GM10248 (cell line): Measurements from ENCODE around the gene DUSP22.

Source experiments
- CTCF ChIA-PET: fragments of 300-600 bp; sonication (Branson Sonifier 250); formaldehyde crosslinking; extraction: SDS; loops from one replicate; lab custom pipeline; 2021; ENCODE audit warnings: antibody characterized with exemption; lab: Yijun Ruan, JAX
- POLR2A ChIA-PET: fragments of 350-650 bp; sonication (Branson Sonifier 250); formaldehyde crosslinking; extraction: SDS; loops from one replicate; lab custom pipeline; 2020; ENCODE audit warnings: antibody characterized with exemption; lab: Yijun Ruan, JAX
- DNase-seq: peaks from one replicate; pipeline ENCODE4 v3.0.0; 2012; ENCODE audit errors: extremely low spot score
- CTCF ChIP-seq: IDR thresholded peaks from 2 replicates; pipeline ENCODE4 v1.5.1; 2012; ENCODE audit warnings: mild to moderate bottlenecking, low read depth; ENCODE audit errors: extremely low read depth, missing control alignments, control extremely low read depth

Gene DUSP22

GRCh38 chr6:315226-315625, 22.9 kb downstream of the DUSP22 start:
- no peak for DNase-seq
- TF ChIP-seq CTCF: no peak
- ChIA-PET POLR2A (interaction anchor here (1.9 to 3.6 kb wide), 2 partner anchors 10 to 76 kb away, joined by 5 to 20 read pairs; partner anchors contain the start of gene IRF4), CTCF (interaction anchor here (0.8 to 23.8 kb wide), 9 partner anchors 10 to 126 kb away, joined by 3 to 420 read pairs (median 7); no protein-coding TSS in a partner anchor)

GRCh38 chr6:315921-316752, 23.9 kb downstream of the DUSP22 start:
- peak; percentile 76 for DNase-seq
- no peak for TF ChIP-seq CTCF
- ChIA-PET POLR2A (interaction anchor here (0.5 to 3.6 kb wide), 3 partner anchors 10 to 127 kb away, joined by 3 to 20 read pairs (median 4); partner anchors contain the start of gene IRF4), CTCF (interaction anchor here (0.8 to 23.8 kb wide), 11 partner anchors 8 to 127 kb away, joined by 3 to 420 read pairs (median 10); no protein-coding TSS in a partner anchor)

GRCh38 chr6:316753-317038, 24.4 kb downstream of the DUSP22 start:
- POLR2A ChIA-PET: interaction anchor here (0.5 to 3.6 kb wide), 5 partner anchors 11 to 128 kb away, joined by 3 to 20 read pairs (median 4); partner anchors contain the start of gene IRF4
- TF ChIP-seq CTCF: no peak
- CTCF ChIA-PET: interaction anchor here (1.3 to 23.8 kb wide), 7 partner anchors 8 to 128 kb away, joined by 5 to 420 read pairs (median 14); no protein-coding TSS in a partner anchor
- DNase-seq: no peak

GRCh38 chr6:317060-317447, 24.8 kb downstream of the DUSP22 start:
- no peak for DNase-seq
- TF ChIP-seq CTCF: no peak
- POLR2A ChIA-PET: interaction anchor here (0.5 to 3.6 kb wide), 4 partner anchors 11 to 128 kb away, joined by 4 to 20 read pairs (median 6); partner anchors contain the start of gene IRF4
- CTCF ChIA-PET: interaction anchor here (1.3 to 23.8 kb wide), 8 partner anchors 9 to 101 kb away, joined by 3 to 420 read pairs (median 11); no protein-coding TSS in a partner anchor

- DNase-seq: peak; percentile 65
- ChIA-PET CTCF (interaction anchor here (0.6 to 23.8 kb wide), 9 partner anchors 9 to 101 kb away, joined by 3 to 420 read pairs (median 8); no protein-coding TSS in a partner anchor), POLR2A (interaction anchor here (1.0 to 3.6 kb wide), 5 partner anchors 9 to 129 kb away, joined by 3 to 20 read pairs (median 4); partner anchors contain the start of gene IRF4)
- TF ChIP-seq CTCF: no peak
Measured at GRCh38 chr6:317448-318144, 25.3 kb downstream of the DUSP22 start.
